Measurements from ENCODE around the gene GNAZ. TPM values are rescaled to one million over a fixed set of nuclear protein-coding genes. Genes with fewer than 3 reads are reported as not detected.

GNAZ gene
- total RNA-seq, 1 donor from 2014 or later, result 0.20 TPM

- no peak for DNase-seq (ENCODE audit: low read depth in 2 of 2)
Measured at GRCh38 chr22:23106344-23106743, 36.0 kb downstream of the GNAZ start.

- no peak for DNase-seq (ENCODE audit: low read depth in 2 of 2)
Measured at GRCh38 chr22:23106906-23107367, 36.6 kb downstream of the GNAZ start.

GRCh38 chr22:23107487-23108248 lies 37.3 kb downstream of the GNAZ start:
- DNase-seq (ENCODE audit: low read depth in 2 of 2), result no peak

- DNase-seq (ENCODE audit: low read depth in 2 of 2), result no peak
Measured at GRCh38 chr22:23108249-23109078, 38.1 kb downstream of the GNAZ start.

- no peak for DNase-seq (ENCODE audit: low read depth in 2 of 2)
Measured at GRCh38 chr22:23109079-23109347, 38.7 kb downstream of the GNAZ start.

GRCh38 chr22:23109441-23109978 lies 39.2 kb downstream of the GNAZ start:
- no peak for DNase-seq (ENCODE audit: low read depth in 2 of 2)

- peak; percentile 10 to 46 for DNase-seq (ENCODE audit: low read depth in 2 of 2)
Measured at GRCh38 chr22:23110190-23110921, 40.0 kb downstream of the GNAZ start.

- DNase-seq (ENCODE audit: low read depth in 2 of 2), result no peak
Measured at GRCh38 chr22:23110922-23111527, 40.7 kb downstream of the GNAZ start.

- no peak for DNase-seq (ENCODE audit: low read depth in 2 of 2)
Measured at GRCh38 chr22:23112472-23113012, 42.2 kb downstream of the GNAZ start.

- no peak for DNase-seq (ENCODE audit: low read depth in 2 of 2)
Measured at GRCh38 chr22:23113067-23113846, 42.9 kb downstream of the GNAZ start.

- DNase-seq (ENCODE audit: low read depth in 2 of 2), result no peak
Measured at GRCh38 chr22:23113847-23114720, 43.8 kb downstream of the GNAZ start.

GRCh38 chr22:23114721-23115020 lies 44.4 kb downstream of the GNAZ start:
- DNase-seq (ENCODE audit: low read depth in 2 of 2), result no peak

GRCh38 chr22:23115369-23115768 lies 45.0 kb downstream of the GNAZ start:
- DNase-seq (ENCODE audit: low read depth in 2 of 2), result no peak

- no peak for DNase-seq (ENCODE audit: low read depth in 2 of 2)
Measured at GRCh38 chr22:23115825-23116494, 45.6 kb downstream of the GNAZ start.

GRCh38 chr22:23116506-23117263 lies 46.4 kb downstream of the GNAZ start:
- no peak for DNase-seq (ENCODE audit: low read depth in 2 of 2)

GRCh38 chr22:23117275-23117674 lies 47.0 kb downstream of the GNAZ start:
- DNase-seq (ENCODE audit: low read depth in 2 of 2), result no peak

GRCh38 chr22:23117891-23118646 lies 47.8 kb downstream of the GNAZ start:
- no peak for DNase-seq (ENCODE audit: low read depth in 2 of 2)

All from lung microvascular endothelial cell (primary cell).